ENCODE results near the gene FRMD7. TPM values are rescaled to one million over a fixed set of nuclear protein-coding genes. Genes with fewer than 3 reads are reported as not detected.

The FRMD7 gene
- polyA plus RNA-seq, 6 donors from 2014 or later = not detected

DNA sequence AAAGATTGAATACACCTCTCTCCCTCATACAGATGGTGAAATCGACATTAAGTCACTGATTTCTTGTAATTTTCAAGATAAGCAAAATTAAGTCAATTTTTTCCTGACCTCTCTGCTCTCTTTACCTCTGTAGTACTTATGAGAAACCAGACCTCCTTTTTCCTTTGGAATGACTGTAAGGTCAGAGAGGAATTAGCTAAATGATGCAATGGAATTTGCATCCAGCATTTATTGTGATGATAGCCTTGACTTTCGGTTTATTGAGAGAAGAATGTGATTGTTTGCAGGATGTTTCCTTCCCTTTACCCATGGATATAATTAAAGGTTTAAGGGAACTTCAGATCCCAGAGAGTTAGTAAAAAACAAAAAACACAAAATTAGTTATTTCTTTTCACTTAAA is 82.4 kb downstream of the FRMD7 start:
- Mint-ChIP-seq H3K36me3 (peaks cover 0 to 4% of the 10 kb centered on the region in 2 donors), H3K4me3 (no peak overlapping the region), H3K9me3 (no peaks in the 10 kb centered on the region), H3K4me1 (peaks cover 0 to 12% (median 11%) of the 10 kb centered on the region in 3 donors), H3K27me3 (no peaks in the 10 kb centered on the region), H3K27ac (no peak overlapping the region)
- DNase-seq (no peak), ATAC-seq (ENCODE audit: low read depth in 2 of 2) (no peak)

DNA sequence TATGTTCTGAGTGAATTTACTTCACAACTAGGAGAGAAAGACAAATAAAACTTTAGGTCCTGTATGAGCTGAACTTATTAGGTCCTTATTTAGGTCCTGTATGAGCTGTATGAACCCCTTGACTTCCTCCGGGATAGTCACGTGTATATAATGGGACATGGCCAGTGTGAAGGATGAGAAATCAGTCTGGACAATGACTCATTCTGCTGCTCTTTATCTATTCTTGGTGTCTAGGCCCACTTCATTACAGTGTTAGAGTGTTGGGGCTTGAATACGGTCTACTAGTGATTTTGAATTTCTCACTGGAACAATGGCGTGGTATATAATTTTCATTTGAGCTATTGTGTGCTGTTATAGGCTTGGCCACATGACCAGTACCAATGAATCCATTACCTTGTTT is 82.9 kb downstream of the FRMD7 start:
- Mint-ChIP-seq H3K4me1 (peaks cover 0 to 15% (median 12%) of the 10 kb centered on the region in 3 donors), H3K4me3 (no peak overlapping the region), H3K27ac (peak overlapping the region in 1 of 6 donors; percentile 82), H3K27me3 (no peaks in the 10 kb centered on the region), H3K36me3 (peaks cover 0 to 2% of the 10 kb centered on the region in 2 donors), H3K9me3 (no peaks in the 10 kb centered on the region)
- no peak for DNase-seq
- ATAC-seq (ENCODE audit: low read depth in 2 of 2) = no peak

DNA sequence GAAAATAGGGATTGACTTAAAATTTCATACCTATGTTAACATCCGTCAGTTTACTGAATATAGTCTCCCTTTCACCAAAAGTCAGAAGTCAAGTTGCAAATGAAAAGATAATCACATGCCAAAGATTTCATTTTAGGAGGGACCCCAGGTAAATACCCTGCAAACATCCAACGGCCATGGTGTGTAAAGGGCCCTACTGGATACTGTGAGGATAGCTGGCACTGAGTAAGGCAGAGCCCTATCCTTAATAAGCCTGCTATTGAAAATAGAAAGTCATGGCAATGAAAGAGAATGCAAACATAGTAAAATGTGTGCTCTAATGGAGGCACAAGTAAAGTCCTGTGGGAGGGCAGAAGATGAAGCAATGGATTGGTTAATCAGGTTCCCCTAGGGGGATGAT is 83.8 kb downstream of the FRMD7 start:
- DNase-seq = no peak
- no peak for ATAC-seq (ENCODE audit: low read depth in 2 of 2)
- peak overlapping the region in 1 of 6 donors; percentile 56 for H3K27ac Mint-ChIP-seq
- no peaks in the 10 kb centered on the region for H3K9me3 Mint-ChIP-seq
- H3K4me1 Mint-ChIP-seq = peaks cover 0 to 15% (median 15%) of the 10 kb centered on the region in 3 donors
- H3K36me3 Mint-ChIP-seq = no peaks in the 10 kb centered on the region
- H3K27me3 Mint-ChIP-seq = no peaks in the 10 kb centered on the region
- H3K4me3 Mint-ChIP-seq = peak overlapping the region in 1 of 8 donors; percentile 39

DNA sequence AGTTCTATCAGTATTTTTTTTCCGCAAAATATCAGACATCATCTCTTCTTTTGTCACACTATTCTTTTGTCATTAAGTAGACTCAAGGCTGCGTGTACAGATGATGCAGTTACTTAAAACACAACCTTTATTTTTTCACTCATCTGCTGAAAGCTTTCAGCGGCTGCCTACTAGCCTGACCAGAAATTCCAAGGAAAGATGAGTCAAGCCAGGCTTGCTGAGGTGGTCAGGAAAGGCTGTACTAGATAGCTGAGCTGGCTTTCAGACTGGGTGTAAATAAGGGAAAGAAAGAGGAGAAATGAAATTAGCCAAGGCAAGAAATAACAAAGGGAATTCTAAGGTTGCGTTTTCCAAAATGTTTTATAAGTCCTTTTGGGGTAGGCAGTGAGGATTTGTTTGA is 86.8 kb downstream of the FRMD7 start:
- H3K4me1 Mint-ChIP-seq = peaks cover 3 to 22% (median 15%) of the 10 kb centered on the region in 3 donors
- no peaks in the 10 kb centered on the region for H3K27me3 Mint-ChIP-seq
- peak overlapping the region in 2 of 6 donors; percentile 43 to 73 for H3K27ac Mint-ChIP-seq
- DNase-seq (no peak), ATAC-seq (ENCODE audit: low read depth in 2 of 2) (no peak)
- H3K36me3 Mint-ChIP-seq = no peaks in the 10 kb centered on the region
- no peak overlapping the region for H3K4me3 Mint-ChIP-seq
- H3K9me3 Mint-ChIP-seq = no peaks in the 10 kb centered on the region

DNA sequence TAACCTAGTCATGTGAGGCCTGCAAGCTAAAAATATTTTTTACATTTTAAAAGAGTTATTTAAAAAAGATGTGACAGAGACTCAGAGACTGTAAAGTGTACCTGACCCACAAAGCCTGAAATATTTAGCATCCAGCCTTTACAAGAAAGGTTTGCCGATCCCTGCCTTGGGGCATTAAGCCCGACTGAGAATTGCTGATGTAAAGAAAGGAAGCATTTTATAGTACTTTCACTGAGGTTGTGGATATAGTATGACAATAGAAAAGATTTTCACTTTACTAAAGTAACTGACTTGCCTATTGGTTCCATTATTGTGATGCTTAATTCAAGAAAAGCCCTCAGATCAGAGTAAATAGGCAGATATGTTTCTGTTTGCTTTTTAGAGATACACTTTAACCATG is 87.8 kb downstream of the FRMD7 start:
- Mint-ChIP-seq H3K27ac (peak overlapping the region in 1 of 6 donors; percentile 31), H3K4me1 (peaks cover 8 to 28% (median 20%) of the 10 kb centered on the region in 3 donors), H3K4me3 (peak overlapping the region in 1 of 8 donors; percentile 16), H3K27me3 (no peaks in the 10 kb centered on the region), H3K9me3 (no peaks in the 10 kb centered on the region), H3K36me3 (no peaks in the 10 kb centered on the region)
- ATAC-seq (ENCODE audit: low read depth in 2 of 2) (no peak), DNase-seq (no peak)

DNA sequence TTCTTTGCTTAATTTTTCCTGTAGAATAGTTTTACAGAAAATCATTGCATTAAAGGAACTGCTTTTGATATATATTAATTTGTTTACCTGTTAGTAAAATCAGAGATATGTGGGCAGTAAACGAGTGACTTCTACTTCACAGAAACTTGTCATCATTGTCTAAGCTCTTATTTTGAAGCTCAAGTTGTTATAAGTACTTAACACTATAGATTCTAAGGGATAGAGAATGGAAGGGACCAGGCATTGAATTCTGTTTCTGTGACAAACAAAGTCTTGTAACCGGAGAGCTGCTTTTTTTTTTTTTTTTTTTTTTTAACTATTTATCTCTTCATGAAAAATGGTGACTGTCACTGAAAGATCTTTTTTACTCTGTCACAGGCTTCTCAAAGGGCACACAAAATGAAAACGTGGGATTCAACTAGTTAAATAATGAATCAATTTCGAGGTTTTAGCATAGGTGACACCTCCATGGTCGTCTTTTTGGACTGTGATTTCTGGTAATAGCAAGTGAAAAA is 90.3 kb downstream of the FRMD7 start:
- H3K4me1 Mint-ChIP-seq = peaks cover 15 to 37% (median 28%) of the 10 kb centered on the region in 3 donors
- H3K36me3 Mint-ChIP-seq = no peaks in the 10 kb centered on the region
- no peak for ATAC-seq (ENCODE audit: low read depth in 2 of 2)
- no peak for DNase-seq
- peak overlapping the region in 1 of 6 donors; percentile 26 for H3K27ac Mint-ChIP-seq
- no peaks in the 10 kb centered on the region for H3K9me3 Mint-ChIP-seq
- H3K27me3 Mint-ChIP-seq = no peaks in the 10 kb centered on the region
- H3K4me3 Mint-ChIP-seq = no peak overlapping the region

DNA sequence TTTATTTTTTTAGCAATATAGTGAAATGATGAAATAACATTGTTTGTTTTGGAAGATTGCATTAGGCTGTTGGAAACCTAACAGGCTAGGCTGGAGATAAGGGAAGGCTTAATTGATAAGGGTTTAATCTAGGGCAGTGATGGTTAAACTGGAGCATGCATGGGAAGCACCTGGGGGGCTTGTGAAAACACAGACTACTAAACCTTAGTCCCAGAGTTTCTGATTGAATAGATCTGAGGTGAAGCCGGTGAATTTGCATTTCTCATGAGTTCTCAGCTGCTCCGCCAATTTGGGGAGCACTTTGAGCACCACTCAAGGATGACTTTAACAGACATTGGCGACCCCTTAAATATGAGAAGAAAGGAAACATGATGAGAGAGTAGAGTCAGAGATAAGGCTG is 93.2 kb downstream of the FRMD7 start:
- Mint-ChIP-seq H3K27ac (peak overlapping the region in 1 of 6 donors; percentile 92), H3K4me3 (peak overlapping the region in 2 of 8 donors; percentile 2 to 57), H3K27me3 (no peaks in the 10 kb centered on the region), H3K9me3 (no peaks in the 10 kb centered on the region), H3K36me3 (no peaks in the 10 kb centered on the region), H3K4me1 (peaks cover 30 to 44% (median 39%) of the 10 kb centered on the region in 3 donors)
- no peak for DNase-seq
- no peak for ATAC-seq (ENCODE audit: low read depth in 2 of 2)

DNA sequence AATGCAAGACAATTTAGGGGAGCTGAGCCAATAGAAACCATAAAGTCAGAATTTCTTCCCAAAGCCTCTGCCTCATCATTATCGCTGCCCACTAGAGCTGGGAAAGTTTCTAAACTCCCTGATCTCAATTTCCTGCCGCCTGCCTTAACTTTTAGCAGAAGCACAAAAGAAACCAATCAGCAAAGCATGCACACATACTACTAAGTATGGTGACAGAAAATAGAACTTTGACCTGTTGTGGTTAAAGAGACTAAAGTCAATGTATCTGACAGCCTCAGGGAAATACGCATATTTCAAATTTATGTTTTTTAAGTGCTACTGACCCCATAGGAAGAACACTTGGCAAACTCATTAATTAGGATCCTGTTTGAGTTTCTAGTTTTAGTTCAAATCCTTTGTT is 94.7 kb downstream of the FRMD7 start:
- peaks cover 43 to 55% (median 52%) of the 10 kb centered on the region in 3 donors for H3K4me1 Mint-ChIP-seq
- no peak overlapping the region for H3K4me3 Mint-ChIP-seq
- no peaks in the 10 kb centered on the region for H3K36me3 Mint-ChIP-seq
- H3K27me3 Mint-ChIP-seq = peaks cover 0 to 7% (median 0%) of the 10 kb centered on the region in 3 donors
- H3K27ac Mint-ChIP-seq = no peak overlapping the region
- DNase-seq (no peak), ATAC-seq (ENCODE audit: low read depth in 2 of 2) (no peak)
- H3K9me3 Mint-ChIP-seq = no peaks in the 10 kb centered on the region

DNA sequence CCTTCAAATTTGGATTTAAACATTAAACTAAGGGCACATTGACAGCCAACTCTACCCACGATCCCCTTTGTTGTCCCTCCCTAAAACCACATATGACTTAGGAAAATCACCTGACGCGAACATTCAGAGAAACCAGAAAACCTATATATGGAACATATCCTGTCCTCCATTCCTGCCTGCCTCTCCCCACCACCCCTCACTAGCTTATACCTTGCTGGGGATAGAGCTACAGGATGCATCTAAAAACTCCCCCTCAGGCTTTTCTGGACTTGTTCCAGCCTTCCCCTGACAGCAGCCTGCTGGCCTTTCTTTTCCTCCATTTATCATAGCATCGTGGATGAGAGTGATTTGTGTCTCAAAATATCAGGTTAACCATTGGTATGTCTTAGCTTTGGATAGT is 96.0 kb downstream of the FRMD7 start:
- no peak for DNase-seq

DNA sequence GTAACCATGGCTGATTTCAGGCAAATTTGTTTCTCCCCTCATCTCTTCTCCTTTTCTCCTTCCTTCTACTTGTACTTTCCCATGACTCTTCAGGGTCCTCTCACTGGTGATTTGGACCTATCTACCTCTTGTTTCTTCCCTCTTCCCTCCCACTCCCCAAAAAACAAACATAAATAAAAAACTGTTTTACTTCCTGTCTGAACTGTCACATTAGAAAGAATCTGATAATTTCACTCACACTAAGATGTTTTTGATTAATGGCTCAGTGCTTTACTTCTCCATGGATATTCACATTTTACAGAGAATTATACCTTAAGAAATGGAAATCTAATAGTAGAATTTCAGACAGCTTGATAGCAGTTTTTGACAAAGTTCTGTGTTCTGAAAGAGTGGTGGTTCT is 97.6 kb downstream of the FRMD7 start:
- peaks cover 0 to 9% (median 0%) of the 10 kb centered on the region in 3 donors for H3K27me3 Mint-ChIP-seq

More for the DNA sequence above, 96.0 kb downstream of the FRMD7 start:
- peak overlapping the region in 4 of 8 donors; percentile 4 to 25 (median 12) for H3K4me3 Mint-ChIP-seq
- H3K27me3 Mint-ChIP-seq = peaks cover 0 to 9% (median 0%) of the 10 kb centered on the region in 3 donors
- H3K27ac Mint-ChIP-seq = peak overlapping the region in 5 of 6 donors; percentile 3 to 90 (median 41)
- no peaks in the 10 kb centered on the region for H3K36me3 Mint-ChIP-seq
- peaks cover 46 to 63% (median 62%) of the 10 kb centered on the region in 3 donors for H3K4me1 Mint-ChIP-seq
- ATAC-seq (ENCODE audit: low read depth in 2 of 2) = no peak
- no peaks in the 10 kb centered on the region for H3K9me3 Mint-ChIP-seq

More for the DNA sequence above, 97.6 kb downstream of the FRMD7 start:
- Mint-ChIP-seq H3K36me3 (no peaks in the 10 kb centered on the region), H3K4me1 (peaks cover 41 to 63% (median 57%) of the 10 kb centered on the region in 3 donors), H3K9me3 (no peaks in the 10 kb centered on the region), H3K27ac (peak overlapping the region in 5 of 6 donors; percentile 7 to 88 (median 43)), H3K4me3 (peak overlapping the region in 1 of 8 donors; percentile 42)
- ATAC-seq (ENCODE audit: low read depth in 2 of 2) = no peak
- DNase-seq = no peak

Other genes starting within 250 kb of the FRMD7 start
- gene STK26, start 104.7 kb downstream of the FRMD7 start, polyA plus RNA-seq (ENCODE audit: low read depth in 6 of 6) = 10 to 100 TPM; 44.1 to 63.9 (median 54.2) TPM
- gene RAP2C, start 91.4 kb upstream of the FRMD7 start, polyA plus RNA-seq (ENCODE audit: low read depth in 6 of 6) = 10 to 100 TPM; 17.5 to 22.5 (median 20.9) TPM